ENCODE results near the gene RALGAPB. TPM values are rescaled to one million over a fixed set of nuclear protein-coding genes. Genes with fewer than 3 reads are reported as not detected.

Gene RALGAPB
- polyA plus RNA-seq, 1 of the 3 experiments (the other 2 are of a cell fraction), result 10.8 TPM

GRCh38 chr20:38559764-38560163 is 87.1 kb downstream of the RALGAPB start:
- Histone ChIP-seq H3K27me3 (ENCODE audit: insufficient read depth) (no peaks in the 10 kb centered on the region), H3K4me2 (no peak overlapping the region), H3F3A (replicated peaks; ENCODE audit: insufficient read depth) (no peaks in the 10 kb centered on the region), H4K20me1 (ENCODE audit: insufficient read depth) (no peaks in the 10 kb centered on the region), H2AFZ (ENCODE audit: low read depth) (no peak overlapping the region), H3K27ac (ENCODE audit: low read depth in 2 of 2, low read length in 1 of 2) (peak overlapping the region in 1 of 2 experiments; percentile 30; a peak in 2 of 4 replicates), H3K9me3 (no peaks in the 10 kb centered on the region), H3K9me2 (no peaks in the 10 kb centered on the region), H3K79me2 (ENCODE audit: insufficient read depth) (0 out of 2 replicates have a peak, but pooled peaks cover 5% of the 10 kb centered on the region), H3K4me1 (ENCODE audit: control insufficient read depth in 1 of 2, insufficient read depth in 2 of 2, low read depth in 1 of 2, low read length in 1 of 2) (0 out of 4 replicates have a peak, but pooled peaks cover 0 to 4% of the 10 kb centered on the region in 2 experiments), H3K4me3 (ENCODE audit: low read depth in 2 of 2, low read length in 1 of 2) (no peak overlapping the region), H3K36me3 (replicated peaks in 1 of 2; ENCODE audit: control insufficient read depth in 1 of 2, insufficient read depth in 2 of 2, low read length in 1 of 2) (peaks cover 75 to 85% of the 10 kb centered on the region in 2 experiments), H3K9ac (no peak overlapping the region)
- CTCF ChIA-PET, result interaction anchor here (0.7 to 1.0 kb wide), 2 partner anchors 37 to 200 kb away, joined by 3 to 4 read pairs; no protein-coding TSS in a partner anchor
- TF ChIP-seq SIN3A (IDR thresholded peaks at IDR 0.05; ENCODE audit: borderline replicate concordance, low read depth, low read length) (no peak), EP300 (IDR thresholded peaks at IDR 0.05; ENCODE audit: borderline replicate concordance in 1 of 2, low read depth in 1 of 2, low read length in 1 of 2) (no peak), FOXM1 (IDR thresholded peaks at IDR 0.05; ENCODE audit: low read depth) (no peak), GABPA (IDR thresholded peaks at IDR 0.05; ENCODE audit: low read depth) (no peak), EZH2phosphoT487 (IDR thresholded peaks at IDR 0.05; ENCODE audit: borderline replicate concordance, low read depth) (no peak), RFX5 (IDR thresholded peaks at IDR 0.05; ENCODE audit: low read length) (no peak)
- TF ChIP-seq, protein P1, sequence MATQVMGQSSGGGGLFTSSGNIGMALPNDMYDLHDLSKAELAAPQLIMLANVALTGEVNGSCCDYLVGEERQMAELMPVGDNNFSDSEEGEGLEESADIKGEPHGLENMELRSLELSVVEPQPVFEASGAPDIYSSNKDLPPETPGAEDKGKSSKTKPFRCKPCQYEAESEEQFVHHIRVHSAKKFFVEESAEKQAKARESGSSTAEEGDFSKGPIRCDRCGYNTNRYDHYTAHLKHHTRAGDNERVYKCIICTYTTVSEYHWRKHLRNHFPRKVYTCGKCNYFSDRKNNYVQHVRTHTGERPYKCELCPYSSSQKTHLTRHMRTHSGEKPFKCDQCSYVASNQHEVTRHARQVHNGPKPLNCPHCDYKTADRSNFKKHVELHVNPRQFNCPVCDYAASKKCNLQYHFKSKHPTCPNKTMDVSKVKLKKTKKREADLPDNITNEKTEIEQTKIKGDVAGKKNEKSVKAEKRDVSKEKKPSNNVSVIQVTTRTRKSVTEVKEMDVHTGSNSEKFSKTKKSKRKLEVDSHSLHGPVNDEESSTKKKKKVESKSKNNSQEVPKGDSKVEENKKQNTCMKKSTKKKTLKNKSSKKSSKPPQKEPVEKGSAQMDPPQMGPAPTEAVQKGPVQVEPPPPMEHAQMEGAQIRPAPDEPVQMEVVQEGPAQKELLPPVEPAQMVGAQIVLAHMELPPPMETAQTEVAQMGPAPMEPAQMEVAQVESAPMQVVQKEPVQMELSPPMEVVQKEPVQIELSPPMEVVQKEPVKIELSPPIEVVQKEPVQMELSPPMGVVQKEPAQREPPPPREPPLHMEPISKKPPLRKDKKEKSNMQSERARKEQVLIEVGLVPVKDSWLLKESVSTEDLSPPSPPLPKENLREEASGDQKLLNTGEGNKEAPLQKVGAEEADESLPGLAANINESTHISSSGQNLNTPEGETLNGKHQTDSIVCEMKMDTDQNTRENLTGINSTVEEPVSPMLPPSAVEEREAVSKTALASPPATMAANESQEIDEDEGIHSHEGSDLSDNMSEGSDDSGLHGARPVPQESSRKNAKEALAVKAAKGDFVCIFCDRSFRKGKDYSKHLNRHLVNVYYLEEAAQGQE (IDR thresholded peaks at IDR 0.05; ENCODE audit: low read depth, low read length), result no peak
- DNase-seq, result no peak
- WGBS (ENCODE audit: low lambda C conversion rate), result 66% methylated on average over 3 of the region's 3 CpGs
- POLR2A ChIA-PET, result no interaction called here

DNA sequence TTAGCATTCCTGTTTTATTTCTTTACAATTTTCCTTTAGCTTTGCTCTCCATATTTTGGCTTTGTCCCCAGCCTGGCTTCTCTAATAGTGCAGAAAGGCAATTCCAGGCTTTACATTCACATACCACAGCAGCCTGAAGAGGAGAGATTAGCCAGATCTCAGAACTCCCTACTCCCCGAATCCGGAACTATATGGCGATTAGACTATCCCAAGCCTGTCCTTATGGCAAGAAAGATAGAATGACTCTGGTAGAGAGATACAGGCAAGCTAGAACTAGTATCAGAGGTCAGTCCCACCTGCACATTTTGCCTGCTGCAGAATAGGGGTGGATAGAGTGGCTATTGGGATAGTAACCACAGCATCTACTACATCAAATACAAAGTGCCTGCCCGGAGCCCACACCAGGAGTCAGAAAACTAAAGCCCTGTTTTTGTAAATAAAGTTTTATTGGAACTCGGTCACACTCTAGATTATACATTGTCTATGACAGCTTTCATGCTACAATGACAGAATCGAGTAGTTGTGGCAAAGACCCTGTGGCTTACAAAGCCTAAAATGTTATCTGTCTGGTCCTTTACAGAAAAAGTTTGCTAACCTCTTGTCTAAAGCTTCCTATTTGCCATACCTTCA is 91.3 kb downstream of the RALGAPB start:
- H3K79me2 ChIP-seq (ENCODE audit: insufficient read depth), result 0 out of 2 replicates have a peak, but pooled peaks cover 5% of the 10 kb centered on the region
- H3K27me3 ChIP-seq (ENCODE audit: insufficient read depth), result no peaks in the 10 kb centered on the region
- ChIA-PET POLR2A (no interaction called here), CTCF (no interaction called here)
- no peak overlapping the region for H3K4me3 ChIP-seq (ENCODE audit: low read depth in 2 of 2, low read length in 1 of 2)
- no peak overlapping the region for H3K4me2 ChIP-seq
- no peak overlapping the region for H2AFZ ChIP-seq (ENCODE audit: low read depth)
- no peaks in the 10 kb centered on the region for H3F3A ChIP-seq (replicated peaks; ENCODE audit: insufficient read depth)
- H3K9me3 ChIP-seq, result no peaks in the 10 kb centered on the region
- no peak overlapping the region for H3K27ac ChIP-seq (ENCODE audit: low read depth in 2 of 2, low read length in 1 of 2)
- no peaks in the 10 kb centered on the region for H4K20me1 ChIP-seq (ENCODE audit: insufficient read depth)
- DNase-seq, result no peak
- peaks cover 3 to 4% of the 10 kb centered on the region in 2 experiments; a peak in 1 of 4 replicates for H3K4me1 ChIP-seq (ENCODE audit: control insufficient read depth in 1 of 2, insufficient read depth in 2 of 2, low read depth in 1 of 2, low read length in 1 of 2)
- H3K9ac ChIP-seq, result no peak overlapping the region
- H3K9me2 ChIP-seq, result no peaks in the 10 kb centered on the region
- 90% methylated on average over 6 of the region's 6 CpGs for WGBS (ENCODE audit: low lambda C conversion rate)
- H3K36me3 ChIP-seq (replicated peaks in 1 of 2; ENCODE audit: control insufficient read depth in 1 of 2, insufficient read depth in 2 of 2, low read length in 1 of 2), result peaks cover 68 to 85% of the 10 kb centered on the region in 2 experiments
- TF ChIP-seq YY1 (IDR thresholded peaks at IDR 0.05; ENCODE audit: low read depth), result no peak
- TF ChIP-seq, protein P2, sequence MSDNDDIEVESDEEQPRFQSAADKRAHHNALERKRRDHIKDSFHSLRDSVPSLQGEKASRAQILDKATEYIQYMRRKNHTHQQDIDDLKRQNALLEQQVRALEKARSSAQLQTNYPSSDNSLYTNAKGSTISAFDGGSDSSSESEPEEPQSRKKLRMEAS (IDR thresholded peaks at IDR 0.05; ENCODE audit: low read depth), result no peak
- TF ChIP-seq GABPA (IDR thresholded peaks at IDR 0.05; ENCODE audit: low read depth), result no peak
- no peak for TF ChIP-seq NRF1 (IDR thresholded peaks at IDR 0.05; ENCODE audit: low read depth, low read length)
- no peak for TF ChIP-seq RXRA (IDR thresholded peaks at IDR 0.05; ENCODE audit: borderline replicate concordance, low read depth)
- no peak for TF ChIP-seq CHD2 (IDR thresholded peaks at IDR 0.05; ENCODE audit: low read length, partially characterized antibody)
- no peak for TF ChIP-seq FOXM1 (IDR thresholded peaks at IDR 0.05; ENCODE audit: low read depth)
- TF ChIP-seq NFIC (IDR thresholded peaks at IDR 0.05; ENCODE audit: borderline replicate concordance), result no peak
- TF ChIP-seq GATA2 (CRISPR knock-in tag; IDR thresholded peaks at IDR 0.05), result no peak
- TF ChIP-seq, protein P3, sequence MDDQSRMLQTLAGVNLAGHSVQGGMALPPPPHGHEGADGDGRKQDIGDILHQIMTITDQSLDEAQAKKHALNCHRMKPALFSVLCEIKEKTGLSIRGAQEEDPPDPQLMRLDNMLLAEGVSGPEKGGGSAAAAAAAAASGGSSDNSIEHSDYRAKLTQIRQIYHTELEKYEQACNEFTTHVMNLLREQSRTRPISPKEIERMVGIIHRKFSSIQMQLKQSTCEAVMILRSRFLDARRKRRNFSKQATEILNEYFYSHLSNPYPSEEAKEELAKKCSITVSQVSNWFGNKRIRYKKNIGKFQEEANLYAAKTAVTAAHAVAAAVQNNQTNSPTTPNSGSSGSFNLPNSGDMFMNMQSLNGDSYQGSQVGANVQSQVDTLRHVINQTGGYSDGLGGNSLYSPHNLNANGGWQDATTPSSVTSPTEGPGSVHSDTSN (IDR thresholded peaks at IDR 0.05), result no peak
- TF ChIP-seq EZH2phosphoT487 (IDR thresholded peaks at IDR 0.05; ENCODE audit: borderline replicate concordance, low read depth), result no peak
- TF ChIP-seq USF1 (IDR thresholded peaks at IDR 0.05; ENCODE audit: borderline replicate concordance, low read depth), result no peak
- no peak for TF ChIP-seq MEF2A (IDR thresholded peaks at IDR 0.05; ENCODE audit: borderline replicate concordance, low read depth)
- TF ChIP-seq, protein P4, sequence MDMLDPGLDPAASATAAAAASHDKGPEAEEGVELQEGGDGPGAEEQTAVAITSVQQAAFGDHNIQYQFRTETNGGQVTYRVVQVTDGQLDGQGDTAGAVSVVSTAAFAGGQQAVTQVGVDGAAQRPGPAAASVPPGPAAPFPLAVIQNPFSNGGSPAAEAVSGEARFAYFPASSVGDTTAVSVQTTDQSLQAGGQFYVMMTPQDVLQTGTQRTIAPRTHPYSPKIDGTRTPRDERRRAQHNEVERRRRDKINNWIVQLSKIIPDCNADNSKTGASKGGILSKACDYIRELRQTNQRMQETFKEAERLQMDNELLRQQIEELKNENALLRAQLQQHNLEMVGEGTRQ (IDR thresholded peaks at IDR 0.05; ENCODE audit: borderline replicate concordance, low read depth, low read length), result no peak
- no peak for TF ChIP-seq TEAD4 (IDR thresholded peaks at IDR 0.05; ENCODE audit: borderline replicate concordance, insufficient read depth)
- no peak for TF ChIP-seq TCF12 (IDR thresholded peaks at IDR 0.05)
- no peak for TF ChIP-seq RFX5 (IDR thresholded peaks at IDR 0.05; ENCODE audit: low read length)

All from SK-N-SH (cell line).